AG04450 (cell line): ENCODE data around the gene MED20. TPM values are rescaled to one million over a fixed set of nuclear protein-coding genes. Genes with fewer than 3 reads are reported as not detected.

Experiments used
- CTCF ChIA-PET: fragments of 300-600, 350-600 bp; formaldehyde crosslinking; extraction: SDS; loops from one replicate; lab custom pipeline; 2022; ENCODE audit warnings: antibody characterized with exemption, inconsistent platforms; lab: Charles Lee
- POLR2A ChIA-PET: fragments of 350-600 bp; formaldehyde crosslinking; extraction: SDS; loops from one replicate; lab custom pipeline; 2021; ENCODE audit warnings: antibody characterized with exemption, inconsistent platforms; lab: Yijun Ruan, JAX
- DNase-seq: peaks from one replicate; pipeline ENCODE4 v3.0.0-alpha.2; 2011; ENCODE audit warnings: low read depth, low spot score
- H3K27ac ChIP-seq: one replicate; pipeline ENCODE4 v1.5.1; 2012; ENCODE audit warnings: low read depth, low read length, control low read depth
- H3K27me3 ChIP-seq: one replicate; pipeline ENCODE4 v1.6.0; 2012; ENCODE audit warnings: low read length; ENCODE audit not compliant: control insufficient read depth, insufficient read depth
- H3K4me3 ChIP-seq: 2 replicates; pipeline ENCODE4 v1.5.1; 2011; ENCODE audit warnings: mild to moderate bottlenecking, low read depth, low read length, control low read depth
- H3K9me3 ChIP-seq: 2 replicates; pipeline ENCODE4 v1.5.1; 2012; ENCODE audit warnings: low read length; ENCODE audit not compliant: control insufficient read depth, insufficient read depth
- CTCF ChIP-seq: IDR thresholded peaks from 2 replicates; pipeline ENCODE4 v1.5.1; 2011; ENCODE audit warnings: low read depth, low read length, control low read depth, inconsistent platforms
- polyA plus RNA-seq: library from polyadenylated mRNA; depleted of rRNA; stranded (reverse); fragments of >200 nt; gene quantifications from 2 replicates; pipeline ENCODE4 v1.2.3, GENCODE V29; 2011

The MED20 gene
- polyA plus RNA-seq, 1 experiment, result 48.6 TPM

GRCh38 chr6:41935685-41936072 lies 14.7 kb upstream of the MED20 start:
- no peak for DNase-seq
- no peaks in the 10 kb centered on the region for H3K9me3 ChIP-seq
- no peak overlapping the region for H3K4me3 ChIP-seq
- H3K27ac ChIP-seq, result peak overlapping the region; percentile 47
- no peaks in the 10 kb centered on the region for H3K27me3 ChIP-seq
- ChIA-PET CTCF (interaction anchor here (0.5 to 12.9 kb wide), 14 partner anchors 8 to 568 kb away, joined by 3 to 145 read pairs (median 5); partner anchors contain the start of genes BYSL, MED20, TAF8 and TOMM6), POLR2A (interaction anchor here (0.5 to 1.5 kb wide), 3 partner anchors 102 to 142 kb away, joined by 3 to 6 read pairs (median 4); no protein-coding TSS in a partner anchor)
- TF ChIP-seq CTCF, result no peak

- H3K9me3 ChIP-seq, result no peaks in the 10 kb centered on the region
- ChIA-PET POLR2A (interaction anchor here (1.3 to 1.5 kb wide), 2 partner anchors 109 to 148 kb away, joined by 3 to 6 read pairs; partner anchors contain the start of gene TOMM6), CTCF (interaction anchor here (0.5 to 12.9 kb wide), 16 partner anchors 8 to 568 kb away, joined by 3 to 145 read pairs (median 4); partner anchors contain the start of genes BYSL, MED20, TAF8 and TOMM6)
- no peak for DNase-seq
- no peaks in the 10 kb centered on the region for H3K27me3 ChIP-seq
- peak overlapping the region; percentile 21 for H3K27ac ChIP-seq
- no peak for TF ChIP-seq CTCF
- no peak overlapping the region for H3K4me3 ChIP-seq
These were observed 14.2 kb upstream of the MED20 start for GRCh38 chr6:41935193-41935574.

DNA sequence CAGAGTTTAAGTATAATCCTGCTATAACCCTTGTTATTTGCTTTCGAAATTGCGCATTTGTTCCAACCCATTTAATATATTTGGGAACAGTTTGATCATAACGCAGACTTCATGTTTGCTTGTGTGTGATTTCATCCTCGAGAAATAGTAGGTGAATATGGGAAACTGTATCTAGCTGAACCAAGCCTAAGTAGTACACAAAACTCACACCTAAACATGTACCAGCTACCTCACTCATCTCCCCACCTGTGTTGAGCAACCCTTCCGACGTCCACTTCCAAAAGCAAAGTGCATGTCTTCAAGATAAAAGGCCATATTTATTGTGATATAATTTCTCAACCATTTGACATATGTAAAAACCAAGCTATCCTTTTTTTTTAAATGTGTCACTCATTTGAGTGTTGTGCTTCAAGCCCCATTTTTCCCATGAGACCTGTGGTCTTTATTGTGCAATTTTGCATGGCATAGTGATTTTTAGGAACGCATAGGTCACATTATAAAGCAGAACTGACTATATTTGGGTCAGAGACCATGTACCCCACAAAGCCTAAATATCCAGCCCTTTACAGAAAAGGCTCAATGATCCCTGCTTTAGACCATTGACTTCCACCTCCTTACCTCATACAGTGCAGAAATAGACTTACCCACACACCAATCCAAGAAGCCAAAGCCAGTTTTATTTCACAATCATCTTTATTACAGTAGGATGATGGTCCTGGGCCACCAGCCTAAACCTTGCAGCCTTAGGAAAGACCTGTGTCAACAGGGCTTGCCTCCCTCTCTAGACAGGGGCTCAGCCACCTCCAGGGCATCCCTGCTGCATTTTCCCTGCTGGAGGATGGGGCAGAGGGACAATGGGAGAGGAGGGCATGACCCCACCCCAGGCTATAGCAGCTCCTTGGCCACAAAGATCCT lies 13.6 kb upstream of the MED20 start:
- peak overlapping the region; percentile 21 for H3K27ac ChIP-seq

DNA sequence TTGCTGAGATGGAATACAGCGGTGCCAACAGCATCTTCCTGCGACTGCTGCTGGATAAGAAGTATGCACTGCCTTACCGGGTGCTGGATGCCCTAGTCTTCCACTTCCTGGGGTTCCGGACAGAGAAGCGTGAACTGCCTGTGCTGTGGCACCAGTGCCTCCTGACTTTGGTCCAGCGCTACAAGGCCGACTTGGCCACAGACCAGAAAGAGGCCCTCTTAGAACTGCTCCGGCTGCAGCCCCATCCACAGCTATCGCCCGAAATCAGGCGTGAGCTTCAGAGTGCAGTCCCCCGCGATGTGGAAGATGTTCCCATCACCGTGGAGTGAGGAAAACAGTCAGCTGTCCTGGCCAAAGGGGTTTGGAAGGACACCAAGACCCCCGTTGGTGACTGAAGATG lies 11.4 kb upstream of the MED20 start:
- POLR2A ChIA-PET, result interaction anchor here (0.8 kb wide), 1 partner anchor 15 kb away, joined by 3 read pairs; no protein-coding TSS in a partner anchor
- no peaks in the 10 kb centered on the region for H3K27me3 ChIP-seq

More for the DNA sequence above, 13.6 kb upstream of the MED20 start:
- no peaks in the 10 kb centered on the region for H3K27me3 ChIP-seq
- TF ChIP-seq CTCF, result no peak
- no peaks in the 10 kb centered on the region for H3K9me3 ChIP-seq
- CTCF ChIA-PET, result interaction anchor here (0.7 to 12.9 kb wide), 10 partner anchors 10 to 134 kb away, joined by 3 to 145 read pairs (median 4); partner anchors contain the start of genes BYSL and MED20
- no peak overlapping the region for H3K4me3 ChIP-seq
- no peak for DNase-seq
- POLR2A ChIA-PET, result interaction anchor here (1.3 to 1.5 kb wide), 2 partner anchors 117 to 147 kb away, joined by 3 to 4 read pairs; partner anchors contain the start of genes TAF8 and TOMM6

More for the DNA sequence above, 11.4 kb upstream of the MED20 start:
- DNase-seq, result no peak
- Histone ChIP-seq H3K27ac (no peak overlapping the region), H3K9me3 (no peaks in the 10 kb centered on the region), H3K4me3 (no peak overlapping the region)
- CTCF ChIA-PET, result interaction anchor here (1.2 to 12.9 kb wide), 3 partner anchors 11 to 145 kb away, joined by 4 to 145 read pairs (median 144); partner anchors contain the start of genes BYSL, MED20 and TOMM6
- no peak for TF ChIP-seq CTCF
